H1 (cell line): ENCODE measurements around the gene DNAJC24.

Source experiments
- CTCF ChIP-seq, 3 experiments: IDR thresholded peaks; 1 replicate in 2 of 3; 2 replicates in 1 of 3; pipeline versions ENCODE4 v1.5.1 to v1.6.1; 2011; ENCODE audit warnings: low read length in 3 of 3, mild to moderate bottlenecking in 3 of 3, inconsistent platforms in 2 of 3, low read depth in 1 of 3, moderate library complexity in 1 of 3; ENCODE audit not compliant: insufficient read depth in 1 of 3; ENCODE audit errors: control extremely low read depth in 1 of 3
- RAD21 ChIP-seq, 2 experiments: IDR thresholded peaks in 1 of 2; conservative IDR thresholded peaks in 1 of 2; 2 replicates each; pipeline ENCODE4 v1.6.1; 2011; ENCODE audit warnings: low read depth in 2 of 2, low read length in 2 of 2, improper control_type of control experiment in 1 of 2, inconsistent platforms in 1 of 2, mild to moderate bottlenecking in 1 of 2, moderate library complexity in 1 of 2

- TF ChIP-seq CTCF (IDR thresholded peaks at IDR 0.05; ENCODE audit: control extremely low read depth in 1 of 3, insufficient read depth in 1 of 3, low read depth in 1 of 3, low read length in 3 of 3) (no peak), RAD21 (IDR thresholded peaks at IDR 0.05 in 1 of 2, conservative IDR thresholded peaks at IDR 0.05 in 1 of 2; ENCODE audit: low read depth in 2 of 2, low read length in 2 of 2) (no peak)
Observed at GRCh38 chr11:31445621-31446020, 76.0 kb downstream of the DNAJC24 start.
